SK-N-SH treated with all-trans-retinoic acid at 6 μM for 48 hours (cell line): ENCODE results near the gene SEMA4A.
"Not testable (repeated sequence)": the region's sequence is repeated elsewhere in the genome, so short reads cannot be mapped to it uniquely, and the experiment has no call there.

Experiments used
- ATAC-seq: fragments of 200-7000 bp; cut with Tn5 transposase; 3 replicates; pipeline ENCODE4 v1.9.1; 2020; ENCODE audit warnings: mild to moderate bottlenecking, moderate library complexity
- BACH2 ChIP-seq: fragments of 250-450 bp; sonication (Bioruptor Pico); IDR thresholded peaks from 2 replicates; pipeline ENCODE4 v1.9.0; 2021; ENCODE audit warnings: mild to moderate bottlenecking, borderline replicate concordance
- CSDC2 ChIP-seq: fragments of 250-450 bp; sonication (Bioruptor Pico); IDR thresholded peaks from 2 replicates; pipeline ENCODE4 v1.5.0; 2020; ENCODE audit warnings: mild to moderate bottlenecking, moderate library complexity
- CSRNP3 ChIP-seq: fragments of 250-450 bp; sonication (Bioruptor Pico); IDR thresholded peaks from 2 replicates; pipeline ENCODE4 v1.5.1; 2021; ENCODE audit warnings: mild to moderate bottlenecking, moderate library complexity
- ESRRG ChIP-seq: fragments of 250-450 bp; sonication (Bioruptor Pico); IDR thresholded peaks from 2 replicates; pipeline ENCODE4 v1.6.1; 2021; ENCODE audit warnings: mild to moderate bottlenecking
- ISL1 ChIP-seq: fragments of 250-450 bp; sonication (Bioruptor Pico); IDR thresholded peaks from 2 replicates; pipeline ENCODE4 v2.1.2; 2022; ENCODE audit warnings: mild to moderate bottlenecking, moderate library complexity
- OSR1 ChIP-seq: fragments of 250-450 bp; sonication (Bioruptor Pico); IDR thresholded peaks from 2 replicates; pipeline ENCODE4 v1.8.0; 2022; ENCODE audit warnings: moderate library complexity, mild to moderate bottlenecking, inconsistent platforms
- PATZ1 ChIP-seq: fragments of 250-450 bp; sonication (Bioruptor Pico); IDR thresholded peaks from 2 replicates; pipeline ENCODE4 v1.8.0; 2020; ENCODE audit warnings: mild to moderate bottlenecking, moderate library complexity, borderline replicate concordance
- POU6F1 ChIP-seq: fragments of 250-450 bp; sonication (Bioruptor Pico); IDR thresholded peaks from 2 replicates; pipeline ENCODE4 v1.8.0; 2021; ENCODE audit warnings: low read depth, mild to moderate bottlenecking, moderate library complexity, borderline replicate concordance
- RARB ChIP-seq: fragments of 250-450 bp; sonication (Bioruptor Pico); IDR thresholded peaks from 2 replicates; pipeline ENCODE4 v1.8.0; 2021; ENCODE audit warnings: mild to moderate bottlenecking, moderate library complexity
- SNAI2 ChIP-seq: fragments of 250-450 bp; sonication (Bioruptor Pico); IDR thresholded peaks from 2 replicates; pipeline ENCODE4 v1.5.0; 2020; ENCODE audit warnings: mild to moderate bottlenecking, moderate library complexity
- TCF4 ChIP-seq: fragments of 250-450 bp; sonication (Bioruptor Pico); IDR thresholded peaks from 2 replicates; pipeline ENCODE4 v1.8.0; 2021; ENCODE audit warnings: mild to moderate bottlenecking, moderate library complexity, borderline replicate concordance
- TOX ChIP-seq: fragments of 250-450 bp; sonication (Bioruptor Pico); IDR thresholded peaks from 2 replicates; pipeline ENCODE4 v1.8.0; 2021; ENCODE audit warnings: mild to moderate bottlenecking, moderate library complexity, borderline replicate concordance
- ZFP3 ChIP-seq: fragments of 250-450 bp; sonication (Bioruptor Pico); IDR thresholded peaks from 2 replicates; pipeline ENCODE4 v1.5.0; 2020; ENCODE audit warnings: mild to moderate bottlenecking, moderate library complexity
- ZFP30 ChIP-seq: fragments of 450-650 bp; formaldehyde crosslinking; IDR thresholded peaks from 2 replicates; pipeline ENCODE4 v1.5.0; 2022; ENCODE audit warnings: mild to moderate bottlenecking, moderate library complexity
- ZNF565 ChIP-seq: fragments of 450-650 bp; formaldehyde crosslinking; conservative IDR thresholded peaks from 2 replicates; pipeline ENCODE4 v1.5.0; 2020; ENCODE audit warnings: low read depth, mild to moderate bottlenecking, moderate library complexity
- ZNF70 ChIP-seq: fragments of 450-650 bp; formaldehyde crosslinking; IDR thresholded peaks from 2 replicates; pipeline ENCODE4 v1.5.0; 2020; ENCODE audit warnings: mild to moderate bottlenecking, moderate library complexity

Gene SEMA4A

GRCh38 chr1:156177919-156178654 is 24.7 kb downstream of the SEMA4A start:
- no peak for ATAC-seq
- TF ChIP-seq CSDC2 (CRISPR knock-in tag) (no peak), BACH2 (no peak), ZFP30 (CRISPR knock-in tag) (no peak), ISL1 (no peak)

GRCh38 chr1:156180471-156180870 is 27.1 kb downstream of the SEMA4A start:
- ATAC-seq, result no peak
- TF ChIP-seq RARB (no peak), ESRRG (CRISPR knock-in tag) (no peak), ZFP30 (CRISPR knock-in tag) (no peak), TCF4 (CRISPR knock-in tag) (no peak)

- ATAC-seq, result not testable (repeated sequence)
These were observed 28.1 kb downstream of the SEMA4A start for GRCh38 chr1:156181391-156181924.

GRCh38 chr1:156182010-156182779 is 28.8 kb downstream of the SEMA4A start:
- not testable (repeated sequence) for ATAC-seq

GRCh38 chr1:156186347-156187177 is 33.2 kb downstream of the SEMA4A start:
- not testable (repeated sequence) for ATAC-seq

- not testable (repeated sequence) for ATAC-seq
These were observed 36.9 kb downstream of the SEMA4A start for GRCh38 chr1:156190265-156190664.

GRCh38 chr1:156191292-156191964 is 38.0 kb downstream of the SEMA4A start:
- no peak for TF ChIP-seq ZNF565 (CRISPR knock-in tag)
- no peak for TF ChIP-seq ESRRG (CRISPR knock-in tag)
- TF ChIP-seq SNAI2 (CRISPR knock-in tag), result no peak
- TF ChIP-seq ZFP3 (CRISPR knock-in tag), result no peak
- TF ChIP-seq CSRNP3, result no peak
- no peak for TF ChIP-seq BACH2
- no peak for TF ChIP-seq ZNF70 (CRISPR knock-in tag)
- no peak for TF ChIP-seq ISL1
- no peak for TF ChIP-seq PATZ1
- no peak for TF ChIP-seq TOX
- TF ChIP-seq CSDC2 (CRISPR knock-in tag), result no peak
- no peak for ATAC-seq

- ATAC-seq, result no peak
- TF ChIP-seq POU6F1 (CRISPR knock-in tag), result no peak
- TF ChIP-seq RARB, result no peak
- no peak for TF ChIP-seq CSDC2 (CRISPR knock-in tag)
- TF ChIP-seq OSR1 (CRISPR knock-in tag), result no peak
These were observed 39.8 kb downstream of the SEMA4A start for GRCh38 chr1:156193208-156193487.
